ENCODE results near the gene CCL2. TPM values are rescaled to one million over a fixed set of nuclear protein-coding genes. Genes with fewer than 3 reads are reported as not detected.

Gene CCL2
- total RNA-seq, 2 donors from 2014 or later = 30.2 to 41.8 TPM

DNA sequence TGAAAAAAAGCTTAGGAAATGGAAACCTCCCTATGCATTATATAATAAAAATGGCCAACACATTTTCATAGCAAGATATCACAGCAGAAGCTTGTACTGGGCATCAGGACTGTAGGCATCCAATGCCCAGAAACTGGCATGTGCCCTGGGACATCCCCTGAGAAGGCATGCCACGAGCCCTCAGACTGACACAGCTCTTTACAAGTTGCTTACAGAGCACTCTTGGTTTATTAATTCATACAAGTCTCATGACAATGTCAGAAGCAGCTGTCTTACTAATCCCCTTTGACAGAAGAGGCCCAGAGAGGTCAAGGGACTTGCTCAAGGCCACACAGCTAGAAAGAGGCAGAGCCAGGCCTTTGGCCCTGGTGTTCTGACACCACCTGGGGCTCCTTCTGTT lies 5.6 kb upstream of the CCL2 start:
- Histone ChIP-seq H3K9me3 (no peaks in the 10 kb centered on the region), H3K36me3 (no peaks in the 10 kb centered on the region), H3K27ac (peak overlapping the region in 1 of 2 donors; percentile 13), H3K4me3 (no peak overlapping the region), H3K4me1 (replicated peaks) (peaks cover 13% of the 10 kb centered on the region), H3K27me3 (replicated peaks; ENCODE audit: insufficient read depth) (no peaks in the 10 kb centered on the region)
- WGBS = 64% methylated on average over 1 of the region's 1 CpG
- no peak for DNase-seq (ENCODE audit: low spot score)
- intact Hi-C loops (cut with DNase I) = loop anchor here (10.0 kb wide), 1 partner anchor 1005 kb away; no protein-coding TSS in a partner anchor
- TF ChIP-seq, protein P1, sequence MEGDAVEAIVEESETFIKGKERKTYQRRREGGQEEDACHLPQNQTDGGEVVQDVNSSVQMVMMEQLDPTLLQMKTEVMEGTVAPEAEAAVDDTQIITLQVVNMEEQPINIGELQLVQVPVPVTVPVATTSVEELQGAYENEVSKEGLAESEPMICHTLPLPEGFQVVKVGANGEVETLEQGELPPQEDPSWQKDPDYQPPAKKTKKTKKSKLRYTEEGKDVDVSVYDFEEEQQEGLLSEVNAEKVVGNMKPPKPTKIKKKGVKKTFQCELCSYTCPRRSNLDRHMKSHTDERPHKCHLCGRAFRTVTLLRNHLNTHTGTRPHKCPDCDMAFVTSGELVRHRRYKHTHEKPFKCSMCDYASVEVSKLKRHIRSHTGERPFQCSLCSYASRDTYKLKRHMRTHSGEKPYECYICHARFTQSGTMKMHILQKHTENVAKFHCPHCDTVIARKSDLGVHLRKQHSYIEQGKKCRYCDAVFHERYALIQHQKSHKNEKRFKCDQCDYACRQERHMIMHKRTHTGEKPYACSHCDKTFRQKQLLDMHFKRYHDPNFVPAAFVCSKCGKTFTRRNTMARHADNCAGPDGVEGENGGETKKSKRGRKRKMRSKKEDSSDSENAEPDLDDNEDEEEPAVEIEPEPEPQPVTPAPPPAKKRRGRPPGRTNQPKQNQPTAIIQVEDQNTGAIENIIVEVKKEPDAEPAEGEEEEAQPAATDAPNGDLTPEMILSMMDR (IDR thresholded peaks at IDR 0.05) = no peak
- no peak for TF ChIP-seq POLR2AphosphoS5 (IDR thresholded peaks at IDR 0.05)
- TF ChIP-seq POLR2A (IDR thresholded peaks at IDR 0.05) = no peak

DNA sequence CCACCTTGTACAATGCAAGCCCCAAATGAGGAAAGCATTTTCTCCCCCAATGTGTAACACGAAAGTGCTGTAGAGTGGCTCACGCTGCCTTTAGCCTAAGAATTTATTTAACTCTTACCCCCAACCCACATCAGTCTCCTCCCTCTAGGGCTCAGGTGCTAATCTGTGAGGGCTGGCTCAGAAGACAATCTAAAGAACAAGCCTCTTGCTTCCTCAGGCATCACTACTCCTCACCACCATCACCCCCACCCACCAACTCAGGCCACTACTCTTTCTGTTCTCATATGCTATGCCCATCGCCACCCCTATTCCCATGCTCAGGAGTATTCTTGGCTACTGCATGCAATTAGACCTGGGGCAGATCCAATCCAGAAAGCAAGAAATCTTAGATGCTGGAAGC lies 3.9 kb upstream of the CCL2 start:
- Histone ChIP-seq H3K27me3 (replicated peaks; ENCODE audit: insufficient read depth) (no peaks in the 10 kb centered on the region), H3K9me3 (no peaks in the 10 kb centered on the region), H3K36me3 (no peaks in the 10 kb centered on the region), H3K4me3 (no peak overlapping the region), H3K27ac (no peak overlapping the region), H3K4me1 (replicated peaks) (peaks cover 13% of the 10 kb centered on the region)
- TF ChIP-seq POLR2AphosphoS5 (IDR thresholded peaks at IDR 0.05) = no peak
- TF ChIP-seq, protein P1 (IDR thresholded peaks at IDR 0.05) = no peak
- no peak for TF ChIP-seq POLR2A (IDR thresholded peaks at IDR 0.05)
- intact Hi-C loops (cut with DNase I) = loop anchor here (10.0 kb wide), 1 partner anchor 104 kb away; the partner anchor contains the start of gene CCL13
- no peak for DNase-seq (ENCODE audit: low spot score)
- WGBS = 92% methylated on average over 3 of the region's 3 CpGs

DNA sequence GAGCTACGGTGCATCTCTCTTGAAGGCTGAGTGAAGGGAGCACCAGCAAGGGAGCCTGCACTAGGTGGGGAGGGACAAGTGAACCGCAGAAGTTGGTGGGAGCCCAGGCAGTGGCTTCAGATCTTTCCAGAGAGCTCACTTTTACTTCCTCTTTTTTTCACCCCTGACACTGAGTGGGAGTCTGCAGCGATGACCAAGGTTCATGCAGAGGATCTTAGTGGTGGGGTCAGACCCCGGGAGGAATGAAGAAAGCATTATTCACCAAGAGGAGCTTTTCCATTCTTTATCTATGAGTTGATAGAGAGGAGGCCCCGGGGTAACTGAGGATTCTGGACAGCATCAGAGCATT lies 3.0 kb upstream of the CCL2 start:
- Histone ChIP-seq H3K4me3 (no peak overlapping the region), H3K4me1 (replicated peaks) (peaks cover 13% of the 10 kb centered on the region), H3K36me3 (no peaks in the 10 kb centered on the region), H3K27me3 (replicated peaks; ENCODE audit: insufficient read depth) (no peaks in the 10 kb centered on the region), H3K27ac (peak overlapping the region; percentile 64 to 69), H3K9me3 (no peaks in the 10 kb centered on the region)
- intact Hi-C loops (cut with DNase I) = loop anchor here (10.0 kb wide), 1 partner anchor 103 kb away; the partner anchor contains the start of gene CCL13
- TF ChIP-seq POLR2AphosphoS5 (IDR thresholded peaks at IDR 0.05) (no peak), POLR2A (IDR thresholded peaks at IDR 0.05) (no peak)
- TF ChIP-seq, protein P1 (IDR thresholded peaks at IDR 0.05) = no peak
- 53% methylated on average over 5 of the region's 5 CpGs for WGBS
- no peak for DNase-seq (ENCODE audit: low spot score)

DNA sequence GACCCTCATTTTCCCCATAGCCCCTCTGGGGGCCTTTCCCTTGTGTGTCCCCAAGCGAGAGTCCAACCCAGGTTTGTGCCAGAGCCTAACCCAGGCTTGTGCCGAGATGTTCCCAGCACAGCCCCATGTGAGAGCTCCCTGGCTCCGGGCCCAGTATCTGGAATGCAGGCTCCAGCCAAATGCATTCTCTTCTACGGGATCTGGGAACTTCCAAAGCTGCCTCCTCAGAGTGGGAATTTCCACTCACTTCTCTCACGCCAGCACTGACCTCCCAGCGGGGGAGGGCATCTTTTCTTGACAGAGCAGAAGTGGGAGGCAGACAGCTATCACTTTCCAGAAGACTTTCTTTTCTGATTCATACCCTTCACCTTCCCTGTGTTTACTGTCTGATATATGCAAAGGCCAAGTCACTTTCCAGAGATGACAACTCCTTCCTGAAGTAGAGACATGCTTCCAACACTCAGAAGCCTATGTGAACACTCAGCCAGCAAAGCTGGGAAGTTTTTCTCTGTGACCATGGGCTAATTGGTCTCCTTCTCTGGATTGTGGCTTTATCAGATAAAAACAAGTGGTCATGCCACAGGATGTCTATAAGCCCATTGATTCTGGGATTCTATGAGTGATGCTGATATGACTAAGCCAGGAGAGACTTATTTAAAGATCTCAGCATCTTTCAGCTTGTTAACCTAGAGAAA lies 2.5 kb upstream of the CCL2 start:
- Histone ChIP-seq H3K4me1 (replicated peaks) (peaks cover 13% of the 10 kb centered on the region), H3K36me3 (no peaks in the 10 kb centered on the region), H3K9me3 (no peaks in the 10 kb centered on the region), H3K4me3 (no peak overlapping the region), H3K27me3 (replicated peaks; ENCODE audit: insufficient read depth) (no peaks in the 10 kb centered on the region), H3K27ac (peak overlapping the region; percentile 64 to 69)
- whole genome bisulfite sequencing = 4% methylated on average over 6 of the region's 6 CpGs
- intact Hi-C loops (cut with DNase I) = loop anchor here (10.0 kb wide), 1 partner anchor 102 kb away; the partner anchor contains the start of gene CCL13
- TF ChIP-seq, protein P1 (IDR thresholded peaks at IDR 0.05) = no peak
- TF ChIP-seq POLR2AphosphoS5 (IDR thresholded peaks at IDR 0.05) = peak; percentile 91
- peak; percentile 89 for DNase-seq (ENCODE audit: low spot score)

DNA sequence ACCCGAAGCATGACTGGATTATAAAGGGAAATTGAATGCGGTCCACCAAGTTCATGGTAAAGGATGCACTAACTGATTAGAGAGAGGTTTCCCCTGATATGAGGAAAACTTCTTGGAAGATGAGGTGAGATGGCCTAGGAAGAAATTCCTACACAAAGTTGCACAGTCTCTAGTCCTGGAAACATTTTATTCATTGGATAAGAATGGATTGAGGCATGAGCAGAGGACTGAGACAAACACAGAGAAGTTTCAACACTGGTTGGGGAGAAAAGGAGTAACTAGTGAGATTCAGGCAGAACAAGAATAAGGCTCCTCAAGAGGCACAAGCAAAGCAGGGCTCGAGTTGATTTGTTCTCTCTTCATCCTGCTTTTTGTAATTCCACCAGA lies 2.0 kb upstream of the CCL2 start:
- Histone ChIP-seq H3K27me3 (replicated peaks; ENCODE audit: insufficient read depth) (no peaks in the 10 kb centered on the region), H3K4me1 (replicated peaks) (peaks cover 13% of the 10 kb centered on the region), H3K4me3 (no peak overlapping the region), H3K9me3 (no peaks in the 10 kb centered on the region), H3K36me3 (no peaks in the 10 kb centered on the region), H3K27ac (peak overlapping the region; percentile 64 to 69)
- intact Hi-C loops (cut with DNase I) = loop anchor here (10.0 kb wide), 1 partner anchor 102 kb away; the partner anchor contains the start of gene CCL13
- TF ChIP-seq, protein P1 (IDR thresholded peaks at IDR 0.05) = no peak
- TF ChIP-seq POLR2A (IDR thresholded peaks at IDR 0.05) = no peak
- no peak for TF ChIP-seq POLR2AphosphoS5 (IDR thresholded peaks at IDR 0.05)
- DNase-seq (ENCODE audit: low spot score) = no peak
- WGBS = 80% methylated on average over 3 of the region's 3 CpGs
